Posterior vena cava (tissue), 2 donors: ENCODE data around the gene POTEM. TPM values are rescaled to one million over a fixed set of nuclear protein-coding genes. Genes with fewer than 3 reads are reported as not detected.
"Not testable (repeated sequence)": the region's sequence is repeated elsewhere in the genome, so short reads cannot be mapped to it uniquely, and the experiment has no call there.

Source experiments
- DNase-seq: peaks from one replicate; pipeline ENCODE4 v3.0.0-alpha.2; 2020; ENCODE audit warnings: low spot score
- intact Hi-C, 2 donors: fragments of 100-400 bp; cut with DNase I; formaldehyde crosslinking; loops; one replicate each; pipeline versions ENCODE4 v1.14.1 to v1.14.2; 2022 to 2023
- total RNA-seq, 2 donors: library from RNA; stranded (reverse); fragmentation: NEBNext Ultra II Directional; extraction: Animal tissue kit (Norgen Biotek cat#: 25700); gene quantifications; one replicate each; pipeline ENCODE4 v1.2.1, GENCODE V29; 2021
- donor health status: DM: yes; HTN: yes; CAD: no.
- donor health status: DM: yes; HTN: yes; CAD: no.

The POTEM gene
- total RNA-seq, 2 donors from 2014 or later: not detected

DNA sequence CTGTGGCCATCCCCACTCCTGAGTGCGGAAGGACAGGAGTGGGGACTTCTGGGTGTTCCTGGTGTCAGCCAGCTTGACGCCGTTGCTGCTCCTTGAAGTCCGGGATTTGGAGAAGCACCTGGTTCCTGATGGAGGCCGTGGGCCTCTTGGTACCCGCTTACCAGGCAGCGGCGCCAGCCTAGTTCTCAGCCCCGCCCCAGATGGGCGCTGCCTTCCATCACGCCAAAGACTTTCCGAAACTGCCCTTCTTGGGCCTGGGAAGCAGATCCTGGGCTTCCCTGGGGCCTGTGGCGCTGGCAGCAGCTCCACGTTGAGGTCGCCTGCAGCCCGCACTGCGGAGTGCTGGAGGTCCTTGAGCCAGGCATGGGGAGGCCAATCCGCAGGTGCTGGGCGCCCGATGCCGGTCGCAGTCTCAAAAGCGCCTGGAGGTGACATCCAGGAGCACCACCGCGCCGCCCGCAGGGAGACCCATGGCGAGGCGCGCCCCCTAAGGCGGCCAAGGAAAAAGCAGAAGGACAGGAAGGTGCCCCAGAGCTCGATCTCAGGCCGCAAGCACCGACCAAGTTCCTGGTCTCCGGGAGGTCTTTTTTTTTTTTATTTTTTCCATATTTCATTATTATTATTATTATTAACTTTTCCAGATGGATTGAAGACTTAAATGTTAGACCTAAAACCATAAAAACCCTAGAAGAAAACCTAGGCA is 59.6 kb downstream of the POTEM start:
- intact Hi-C loops, DNase-seq: not testable (repeated sequence)

DNA sequence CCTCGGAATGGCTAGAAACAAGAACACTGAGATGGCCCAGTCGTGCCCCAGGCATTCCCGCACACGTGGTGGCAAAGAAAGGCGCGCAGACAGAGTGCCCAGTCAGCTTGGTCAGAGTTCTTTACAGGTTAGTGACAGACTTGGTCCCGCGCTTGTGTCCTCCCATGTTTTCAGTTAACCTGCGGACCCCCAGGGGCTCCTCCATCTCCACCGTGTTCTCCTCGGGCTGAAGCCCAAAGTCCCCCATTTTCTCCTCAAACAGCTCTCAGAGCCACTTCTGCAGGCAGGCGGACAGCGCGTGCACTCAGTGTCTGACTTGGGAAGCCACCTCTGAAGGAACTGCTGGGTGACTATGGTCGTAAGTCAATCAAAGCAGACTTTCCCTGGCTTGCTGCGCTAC is 60.7 kb downstream of the POTEM start:
- DNase-seq, intact Hi-C loops: not testable (repeated sequence)

DNA sequence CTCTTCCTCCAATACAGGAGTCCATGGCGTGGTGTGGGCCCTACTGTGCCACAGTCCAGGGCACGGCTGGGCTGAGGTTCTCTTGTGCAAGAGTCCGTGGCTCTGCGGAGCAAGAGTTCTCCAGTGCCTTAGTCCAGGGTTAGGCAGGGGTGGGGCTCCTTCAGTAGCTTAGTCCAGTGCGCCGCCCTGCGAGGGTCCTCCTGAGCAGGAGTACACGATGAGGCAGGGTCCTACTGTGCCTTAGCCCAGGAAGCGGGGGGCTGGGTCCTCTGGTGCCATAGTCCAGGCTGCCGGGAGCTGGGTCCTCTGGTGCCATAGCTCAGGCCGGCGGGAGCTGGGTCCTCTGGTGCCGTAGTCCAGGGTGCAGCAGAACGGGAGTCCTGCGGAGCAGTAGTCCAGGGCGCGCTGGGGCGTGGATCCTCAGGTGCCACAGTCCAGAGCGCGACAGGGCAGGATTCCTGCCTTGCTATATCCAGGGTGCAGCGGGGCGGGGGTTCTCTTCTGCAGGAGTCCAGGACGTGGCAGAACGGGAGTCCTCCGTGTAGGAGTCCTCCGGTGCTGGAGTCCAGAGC is 69.7 kb downstream of the POTEM start:
- intact Hi-C loops, DNase-seq: not testable (repeated sequence)

DNA sequence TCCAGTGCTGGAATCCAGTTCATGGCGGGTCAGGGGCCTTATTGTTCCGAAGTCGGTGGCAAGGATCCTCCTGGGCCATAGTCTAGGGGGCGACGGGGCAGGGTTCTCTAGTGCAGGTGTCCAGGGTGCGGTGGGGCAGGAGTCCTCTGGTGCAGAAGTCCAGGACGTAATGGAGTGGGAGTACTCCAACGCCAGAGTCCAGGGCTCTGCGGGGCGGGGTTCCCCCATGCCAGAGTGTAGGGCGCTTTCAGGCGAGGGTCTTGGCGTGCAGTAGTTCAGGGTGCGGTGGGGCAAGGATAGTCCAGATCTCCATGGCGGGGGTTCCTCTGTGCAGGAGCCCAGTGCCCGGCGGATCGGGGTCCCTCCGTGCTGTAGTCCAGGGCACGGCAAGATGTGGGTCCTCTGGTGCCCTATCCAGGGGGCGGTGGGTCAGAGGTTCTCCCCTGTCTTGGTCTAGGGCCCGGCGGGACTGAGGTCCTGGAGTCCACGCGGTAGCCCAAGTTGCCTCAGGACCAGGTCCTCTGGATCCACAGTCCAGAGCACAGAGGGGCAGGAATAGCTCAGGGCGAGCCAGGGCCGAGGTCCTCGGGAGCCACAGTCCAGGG is 70.9 kb downstream of the POTEM start:
- DNase-seq, intact Hi-C loops: not testable (repeated sequence)

DNA sequence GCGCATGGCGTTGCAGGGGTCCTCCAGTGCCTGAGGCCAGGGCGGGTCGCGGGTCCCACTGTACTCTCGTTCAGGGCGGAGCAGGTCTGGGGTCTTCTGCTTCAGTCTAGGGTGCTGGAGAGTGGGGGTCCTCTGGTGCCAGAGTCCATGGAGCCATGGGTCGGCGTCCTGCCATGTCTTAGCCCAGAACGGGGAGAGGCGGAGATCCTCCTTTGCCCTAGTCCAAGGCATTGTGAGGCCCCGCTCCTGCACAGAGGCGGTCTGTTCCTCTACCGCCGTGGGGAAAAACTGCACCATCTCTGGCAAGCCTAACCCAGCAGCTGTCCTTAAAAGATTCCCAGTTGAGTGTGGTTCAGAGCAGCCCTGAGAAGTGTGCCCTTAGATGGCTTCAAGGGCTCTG is 71.6 kb downstream of the POTEM start:
- DNase-seq, intact Hi-C loops: not testable (repeated sequence)

DNA sequence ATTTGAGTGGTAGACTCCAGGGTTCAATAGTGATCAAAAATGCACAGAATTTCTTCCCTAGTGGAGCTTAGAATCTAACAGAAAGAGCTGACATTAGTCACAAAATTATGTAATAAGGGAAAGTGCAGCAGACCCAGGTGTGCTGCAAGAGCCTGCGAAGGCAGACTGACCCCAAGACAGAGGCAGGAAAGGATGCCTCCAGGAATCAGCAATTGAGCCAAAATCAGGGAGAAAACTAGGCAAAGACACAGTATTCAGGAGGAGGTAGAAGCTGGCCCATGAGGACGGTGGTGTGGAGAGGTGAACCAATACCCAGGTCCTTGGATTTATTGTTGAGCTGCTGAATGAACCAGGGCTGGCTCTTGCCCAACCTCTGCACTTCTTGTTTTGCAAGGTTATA is 76.2 kb downstream of the POTEM start:
- intact Hi-C loops, DNase-seq: not testable (repeated sequence)
